ENCODE results near the gene PSG3. TPM values are rescaled to one million over a fixed set of nuclear protein-coding genes. Genes with fewer than 3 reads are reported as not detected.
"Not testable (repeated sequence)": the region's sequence is repeated elsewhere in the genome, so short reads cannot be mapped to it uniquely, and the experiment has no call there.

PSG3 gene
- not detected for total RNA-seq

- ATAC-seq: not testable (repeated sequence)
- intact Hi-C loops (cut with DNase I, micrococcal nuclease): loop anchor here in 1 of 2 experiments (5.0 kb wide), 1 partner anchor 133 kb away; no protein-coding TSS in a partner anchor
Measured at GRCh38 chr19:42740381-42740780, at the start of gene PSG3. Gene PSG3, minus strand, starts transcription at chr19:42740481. Its CDS starts 97 bp downstream, at chr19:42740384.

GRCh38 chr19:42788766-42789165 is 48.5 kb upstream of the PSG3 start:
- DNase-seq; H3K4me3 Mint-ChIP-seq; H3K27me3 Mint-ChIP-seq; H3K36me3 Mint-ChIP-seq (ENCODE audit: low read depth); H3K4me1 Mint-ChIP-seq; H3K27ac Mint-ChIP-seq; CTCF ChIA-PET; intact Hi-C loops (cut with DNase I, micrococcal nuclease); POLR2A ChIA-PET; ATAC-seq: not testable (repeated sequence)
- peaks cover 16% of the 10 kb centered on the region for H3K9me3 Mint-ChIP-seq (ENCODE audit: low read depth)

More at GRCh38 chr19:42740381-42740780, at the start of gene PSG3:
- DNase-seq; CTCF ChIA-PET; H3K27ac Mint-ChIP-seq; POLR2A ChIA-PET; H3K36me3 Mint-ChIP-seq (ENCODE audit: low read depth); H3K4me1 Mint-ChIP-seq; H3K9me3 Mint-ChIP-seq (ENCODE audit: low read depth); H3K4me3 Mint-ChIP-seq: not testable (repeated sequence)
- H3K27me3 Mint-ChIP-seq: peaks cover 21% of the 10 kb centered on the region

- H3K4me3 Mint-ChIP-seq; H3K4me1 Mint-ChIP-seq; H3K36me3 Mint-ChIP-seq (ENCODE audit: low read depth); DNase-seq; H3K27ac Mint-ChIP-seq; intact Hi-C loops (cut with DNase I, micrococcal nuclease); H3K27me3 Mint-ChIP-seq; POLR2A ChIA-PET; CTCF ChIA-PET; ATAC-seq; H3K9me3 Mint-ChIP-seq (ENCODE audit: low read depth): not testable (repeated sequence)
Measured at GRCh38 chr19:42787766-42788165, 47.5 kb upstream of the PSG3 start.

GRCh38 chr19:42776750-42777612 is 36.7 kb upstream of the PSG3 start:
- H3K36me3 Mint-ChIP-seq (ENCODE audit: low read depth); H3K4me1 Mint-ChIP-seq; H3K4me3 Mint-ChIP-seq; ATAC-seq; H3K27ac Mint-ChIP-seq; POLR2A ChIA-PET; H3K9me3 Mint-ChIP-seq (ENCODE audit: low read depth): not testable (repeated sequence)
- peak; percentile 69 for DNase-seq
- peaks cover 41% of the 10 kb centered on the region for H3K27me3 Mint-ChIP-seq
- CTCF ChIA-PET: interaction anchor here (0.5 to 1.3 kb wide), 3 partner anchors 25 to 93 kb away, joined by 3 to 4 read pairs (median 3); no protein-coding TSS in a partner anchor
- intact Hi-C loops (cut with DNase I, micrococcal nuclease): loop anchor here (2.0 to 10.0 kb wide), 4 partner anchors 92 to 170 kb away; no protein-coding TSS in a partner anchor

- H3K27ac Mint-ChIP-seq; H3K9me3 Mint-ChIP-seq (ENCODE audit: low read depth); ATAC-seq; H3K4me1 Mint-ChIP-seq; DNase-seq; POLR2A ChIA-PET; H3K4me3 Mint-ChIP-seq; H3K36me3 Mint-ChIP-seq (ENCODE audit: low read depth): not testable (repeated sequence)
- intact Hi-C loops (cut with DNase I, micrococcal nuclease): loop anchor here (5.0 to 10.0 kb wide), 3 partner anchors 90 to 140 kb away; no protein-coding TSS in a partner anchor
- H3K27me3 Mint-ChIP-seq: peaks cover 31% of the 10 kb centered on the region
- CTCF ChIA-PET: interaction anchor here (0.7 kb wide), 1 partner anchor 140 kb away, joined by 3 read pairs; no protein-coding TSS in a partner anchor
Measured at GRCh38 chr19:42774510-42775158, 34.4 kb upstream of the PSG3 start.

- H3K36me3 Mint-ChIP-seq (ENCODE audit: low read depth); intact Hi-C loops (cut with DNase I, micrococcal nuclease); H3K27ac Mint-ChIP-seq; CTCF ChIA-PET; H3K9me3 Mint-ChIP-seq (ENCODE audit: low read depth); ATAC-seq; H3K4me1 Mint-ChIP-seq; POLR2A ChIA-PET; H3K4me3 Mint-ChIP-seq: not testable (repeated sequence)
- H3K27me3 Mint-ChIP-seq: peaks cover 11% of the 10 kb centered on the region
- peak; percentile 21 for DNase-seq
Measured at GRCh38 chr19:42767319-42767718, 27.0 kb upstream of the PSG3 start.

GRCh38 chr19:42766871-42767270 is 26.6 kb upstream of the PSG3 start:
- intact Hi-C loops (cut with DNase I, micrococcal nuclease); H3K4me1 Mint-ChIP-seq; H3K9me3 Mint-ChIP-seq (ENCODE audit: low read depth); CTCF ChIA-PET; POLR2A ChIA-PET; ATAC-seq; DNase-seq; H3K36me3 Mint-ChIP-seq (ENCODE audit: low read depth); H3K27ac Mint-ChIP-seq; H3K4me3 Mint-ChIP-seq: not testable (repeated sequence)
- H3K27me3 Mint-ChIP-seq: peaks cover 11% of the 10 kb centered on the region

GRCh38 chr19:42764836-42765235 is 24.6 kb upstream of the PSG3 start:
- H3K27ac Mint-ChIP-seq: no peak overlapping the region
- H3K27me3 Mint-ChIP-seq: peaks cover 11% of the 10 kb centered on the region
- no peaks in the 10 kb centered on the region for H3K4me1 Mint-ChIP-seq
- POLR2A ChIA-PET: no interaction called here
- H3K36me3 Mint-ChIP-seq (ENCODE audit: low read depth): no peaks in the 10 kb centered on the region
- ATAC-seq (no peak), DNase-seq (no peak)
- H3K4me3 Mint-ChIP-seq: no peak overlapping the region
- intact Hi-C loops (cut with DNase I, micrococcal nuclease): no loop called here
- CTCF ChIA-PET: no interaction called here
- no peaks in the 10 kb centered on the region for H3K9me3 Mint-ChIP-seq (ENCODE audit: low read depth)

- ChIA-PET CTCF (no interaction called here), POLR2A (no interaction called here)
- no peak for ATAC-seq
- Mint-ChIP-seq H3K4me3 (no peak overlapping the region), H3K27ac (no peak overlapping the region), H3K4me1 (no peaks in the 10 kb centered on the region), H3K36me3 (ENCODE audit: low read depth) (no peaks in the 10 kb centered on the region), H3K9me3 (ENCODE audit: low read depth) (no peaks in the 10 kb centered on the region), H3K27me3 (peaks cover 11% of the 10 kb centered on the region)
- no peak for DNase-seq
- intact Hi-C loops (cut with DNase I, micrococcal nuclease): no loop called here
Measured at GRCh38 chr19:42762789-42763188, 22.5 kb upstream of the PSG3 start.

- DNase-seq; H3K27ac Mint-ChIP-seq; H3K36me3 Mint-ChIP-seq (ENCODE audit: low read depth); intact Hi-C loops (cut with DNase I, micrococcal nuclease); CTCF ChIA-PET; H3K27me3 Mint-ChIP-seq; POLR2A ChIA-PET; H3K9me3 Mint-ChIP-seq (ENCODE audit: low read depth); H3K4me3 Mint-ChIP-seq; H3K4me1 Mint-ChIP-seq; ATAC-seq: not testable (repeated sequence)
Measured at GRCh38 chr19:42761924-42762295, 21.6 kb upstream of the PSG3 start.

- H3K27me3 Mint-ChIP-seq; intact Hi-C loops (cut with DNase I, micrococcal nuclease); POLR2A ChIA-PET; H3K4me1 Mint-ChIP-seq; H3K36me3 Mint-ChIP-seq (ENCODE audit: low read depth); H3K27ac Mint-ChIP-seq; H3K4me3 Mint-ChIP-seq; H3K9me3 Mint-ChIP-seq (ENCODE audit: low read depth); ATAC-seq: not testable (repeated sequence)
- CTCF ChIA-PET: interaction anchor here (1.0 kb wide), 1 partner anchor 76 kb away, joined by 3 read pairs; no protein-coding TSS in a partner anchor
- peak; percentile 52 for DNase-seq
Measured at GRCh38 chr19:42760954-42761923, 21.0 kb upstream of the PSG3 start.

All from activated CD4-positive, alpha-beta T cell treated with anti-CD3 and anti-CD28 coated beads for 36 hours (primary cell).